ENCODE results near the gene MFSD6. TPM values are rescaled to one million over a fixed set of nuclear protein-coding genes. Genes with fewer than 3 reads are reported as not detected.

Gene MFSD6
- total and polyA plus RNA-seq, 5 donors from 2014 or later, result 24.0 to 67.1 (median 29.2) TPM

- ATAC-seq (ENCODE audit: low read depth in 2 of 2) (no peak), DNase-seq (no peak)
- no peak overlapping the region for H3K4me3 ChIP-seq (ENCODE audit: low read depth, low read length)
- no peaks in the 10 kb centered on the region for H3K36me3 ChIP-seq (ENCODE audit: control insufficient read depth, insufficient read depth, low read length)
- H3K27me3 ChIP-seq (ENCODE audit: control insufficient read depth, insufficient read depth, low read length), result no peaks in the 10 kb centered on the region
- peaks cover 3 to 5% of the 10 kb centered on the region in 2 experiments for H3K9me3 ChIP-seq (ENCODE audit: control insufficient read depth in 2 of 2, low read length in 2 of 2)
- no peak overlapping the region for H3K27ac Mint-ChIP-seq
- H3K27ac ChIP-seq (ENCODE audit: insufficient read depth, low read length, poor library complexity, severe bottlenecking), result no peak overlapping the region
- no peaks in the 10 kb centered on the region for H3K4me1 ChIP-seq (ENCODE audit: control insufficient read depth, insufficient read depth, low read length, poor library complexity, severe bottlenecking)
- H3K4me1 Mint-ChIP-seq, result peaks cover 0 to 4% (median 1%) of the 10 kb centered on the region in 4 donors
- H3K36me3 Mint-ChIP-seq, result peaks cover 4% of the 10 kb centered on the region
- no peak overlapping the region for H3K4me3 Mint-ChIP-seq
- no peaks in the 10 kb centered on the region for H3K27me3 Mint-ChIP-seq
- peaks cover 0 to 9% (median 4%) of the 10 kb centered on the region in 7 donors for H3K9me3 Mint-ChIP-seq
Observed at GRCh38 chr2:190546734-190547133, 138.6 kb downstream of the MFSD6 start.

GRCh38 chr2:190547886-190548285 is 139.7 kb downstream of the MFSD6 start:
- H3K27me3 ChIP-seq (ENCODE audit: control insufficient read depth, insufficient read depth, low read length), result no peaks in the 10 kb centered on the region
- no peaks in the 10 kb centered on the region for H3K9me3 ChIP-seq (ENCODE audit: control insufficient read depth in 2 of 2, low read length in 2 of 2)
- ATAC-seq (ENCODE audit: low read depth in 2 of 2) (no peak), DNase-seq (no peak)
- H3K9me3 Mint-ChIP-seq, result peaks cover 0 to 2% (median 0%) of the 10 kb centered on the region in 7 donors
- no peaks in the 10 kb centered on the region for H3K36me3 ChIP-seq (ENCODE audit: control insufficient read depth, insufficient read depth, low read length)
- no peak overlapping the region for H3K4me3 Mint-ChIP-seq
- H3K4me3 ChIP-seq (ENCODE audit: low read depth, low read length), result no peak overlapping the region
- no peaks in the 10 kb centered on the region for H3K27me3 Mint-ChIP-seq
- no peaks in the 10 kb centered on the region for H3K4me1 ChIP-seq (ENCODE audit: control insufficient read depth, insufficient read depth, low read length, poor library complexity, severe bottlenecking)
- no peak overlapping the region for H3K27ac ChIP-seq (ENCODE audit: insufficient read depth, low read length, poor library complexity, severe bottlenecking)
- H3K36me3 Mint-ChIP-seq, result no peaks in the 10 kb centered on the region
- no peak overlapping the region for H3K27ac Mint-ChIP-seq
- peaks cover 0 to 9% (median 6%) of the 10 kb centered on the region in 4 donors for H3K4me1 Mint-ChIP-seq

GRCh38 chr2:190550137-190550536 is 142.0 kb downstream of the MFSD6 start:
- no peaks in the 10 kb centered on the region for H3K27me3 ChIP-seq (ENCODE audit: control insufficient read depth, insufficient read depth, low read length)
- no peaks in the 10 kb centered on the region for H3K36me3 ChIP-seq (ENCODE audit: control insufficient read depth, insufficient read depth, low read length)
- Mint-ChIP-seq H3K27ac (no peak overlapping the region), H3K36me3 (no peaks in the 10 kb centered on the region), H3K9me3 (peaks cover 0 to 1% (median 0%) of the 10 kb centered on the region in 7 donors), H3K4me3 (no peak overlapping the region), H3K4me1 (peaks cover 0 to 9% (median 6%) of the 10 kb centered on the region in 4 donors), H3K27me3 (no peaks in the 10 kb centered on the region)
- H3K9me3 ChIP-seq (ENCODE audit: control insufficient read depth in 2 of 2, low read length in 2 of 2), result no peaks in the 10 kb centered on the region
- DNase-seq (no peak), ATAC-seq (ENCODE audit: low read depth in 2 of 2) (no peak)
- H3K4me1 ChIP-seq (ENCODE audit: control insufficient read depth, insufficient read depth, low read length, poor library complexity, severe bottlenecking), result no peaks in the 10 kb centered on the region
- no peak overlapping the region for H3K4me3 ChIP-seq (ENCODE audit: low read depth, low read length)
- no peak overlapping the region for H3K27ac ChIP-seq (ENCODE audit: insufficient read depth, low read length, poor library complexity, severe bottlenecking)

Other genes with a start within 250 kb of the MFSD6 start
- gene HIBCH, start 88.5 kb upstream of the MFSD6 start, total RNA-seq, result 21.0 TPM
- 10 to 100 TPM; 21.3 to 31.2 (median 24.2) TPM for gene HIBCH, start 88.5 kb upstream of the MFSD6 start, polyA plus RNA-seq
- gene INPP1, start 64.8 kb upstream of the MFSD6 start, total RNA-seq, result 8.2 TPM
- 10 to 100 TPM in 3 of 4 donors, 1 to 10 TPM in 1; 5.3 to 13.5 (median 13.1) TPM for gene INPP1, start 64.8 kb upstream of the MFSD6 start, polyA plus RNA-seq
- 10.7 TPM for gene NEMP2, start 126.4 kb downstream of the MFSD6 start, total RNA-seq
- gene NEMP2, start 126.4 kb downstream of the MFSD6 start, polyA plus RNA-seq, result 10 to 100 TPM; 10.9 to 14.9 (median 14.5) TPM
- 42.7 TPM for gene NAB1, start 240.7 kb downstream of the MFSD6 start, total RNA-seq
- 1 to 10 TPM; 1.5 to 5.0 (median 2.9) TPM for gene NAB1, start 240.7 kb downstream of the MFSD6 start, polyA plus RNA-seq

Measured in CD4-positive, CD25-positive, alpha-beta regulatory T cell (primary cell).